B cell (primary cell): Measurements from ENCODE around the gene FMN1. TPM values are rescaled to one million over a fixed set of nuclear protein-coding genes. Genes with fewer than 3 reads are reported as not detected.

Experiments
- ATAC-seq: fragments of 200-7000 bp; cut with Tn5 transposase; one replicate; pipeline ENCODE4 v1.10.0; 2021; ENCODE audit warnings: low read depth, mild to moderate bottlenecking, moderate number of reproducible peaks, moderate library complexity
- CTCF ChIA-PET: fragments of 350-600 bp; sonication (Branson Sonifier 250); formaldehyde crosslinking; loops from one replicate; lab custom pipeline; 2021; ENCODE audit warnings: antibody characterized with exemption, inconsistent platforms; lab: Charles Lee
- POLR2A ChIA-PET: fragments of 350-600 bp; sonication (Branson Sonifier 250); formaldehyde crosslinking; loops from one replicate; lab custom pipeline; 2021; ENCODE audit warnings: antibody characterized with exemption; lab: Charles Lee
- DNase-seq: peaks from one replicate; pipeline ENCODE4 v3.0.0; 2013
- H2AFZ ChIP-seq: 2 replicates; pipeline ENCODE4 v1.6.1; 2012; ENCODE audit warnings: mild to moderate bottlenecking, low read depth, low read length; ENCODE audit not compliant: insufficient read depth, poor library complexity, severe bottlenecking
- H3K27ac ChIP-seq, 2 donors: 1 replicate in 1 of 2; 2 replicates in 1 of 2; pipeline ENCODE4 v1.5.1; 2012 to 2013; ENCODE audit warnings: low read length in 2 of 2, mild to moderate bottlenecking in 2 of 2, moderate library complexity in 1 of 2
- H3K27me3 ChIP-seq, 4 experiments: fragments of 200-600 bp in 1 of 4; sonication (generic) in 1 of 4; replicated peaks in 1 of 4; 1 replicate in 2 of 4; 2 replicates in 2 of 4; pipeline versions ENCODE4 v1.6.1 to v1.7.0; 2013 to 2016; ENCODE audit warnings: low read length in 3 of 4, mild to moderate bottlenecking in 2 of 4, mixed read lengths in 1 of 4, moderate library complexity in 1 of 4; ENCODE audit not compliant: insufficient read depth in 4 of 4, control insufficient read depth in 3 of 4; ENCODE audit errors: control extremely low read depth in 1 of 4
- H3K36me3 ChIP-seq, 2 experiments: replicated peaks in 1 of 2; 1 replicate in 1 of 2; 2 replicates in 1 of 2; pipeline versions ENCODE4 v1.6.1 to v1.7.1; 2013; ENCODE audit warnings: low read length in 1 of 2; ENCODE audit not compliant: insufficient read depth in 2 of 2, control insufficient read depth in 1 of 2; ENCODE audit errors: control extremely low read depth in 1 of 2, extremely low read depth in 1 of 2
- H3K4me1 ChIP-seq, 2 donors: fragments of 200-600 bp in 1 of 2; sonication (generic) in 1 of 2; 1 replicate in 1 of 2; 2 replicates in 1 of 2; pipeline versions ENCODE4 v1.5.1 to v1.6.1; 2013 to 2017; ENCODE audit warnings: low read length in 2 of 2; ENCODE audit not compliant: control insufficient read depth in 2 of 2, insufficient read depth in 2 of 2
- H3K4me2 ChIP-seq: replicated peaks from 2 replicates; pipeline ENCODE3; 2012; ENCODE audit warnings: mild to moderate bottlenecking, low read depth, low read length; ENCODE audit not compliant: poor library complexity, severe bottlenecking
- H3K4me3 ChIP-seq, 5 experiments: fragments of 200-600 bp in 1 of 5; sonication (generic) in 1 of 5; 1 replicate in 3 of 5; 2 replicates in 2 of 5; pipeline versions ENCODE4 v1.5.1 to v1.7.0; 2011 to 2016; ENCODE audit warnings: low read length in 4 of 5, mild to moderate bottlenecking in 4 of 5, low read depth in 2 of 5, control low read depth in 1 of 5, moderate library complexity in 1 of 5; ENCODE audit not compliant: insufficient read depth in 1 of 5; ENCODE audit errors: control extremely low read depth in 1 of 5, extremely low read depth in 1 of 5
- H3K79me2 ChIP-seq: fragments of 200-600 bp; sonication (generic); one replicate; pipeline ENCODE4 v1.6.0; 2016; ENCODE audit warnings: low read length; ENCODE audit not compliant: control insufficient read depth, insufficient read depth
- H3K9ac ChIP-seq: fragments of 200-600 bp; sonication (generic); 2 replicates; pipeline ENCODE4 v1.6.1; 2017; ENCODE audit warnings: mild to moderate bottlenecking, low read length, moderate library complexity
- H3K9me3 ChIP-seq, 3 donors: one replicate each; pipeline versions ENCODE4 v1.6.1 to v1.7.1; 2013; ENCODE audit warnings: low read length in 2 of 3; ENCODE audit not compliant: control insufficient read depth in 2 of 3, insufficient read depth in 1 of 3; ENCODE audit errors: control extremely low read depth in 1 of 3
- H4K20me1 ChIP-seq: 2 replicates; pipeline ENCODE4 v1.6.0; 2012; ENCODE audit warnings: mild to moderate bottlenecking, low read length; ENCODE audit not compliant: insufficient read depth, control insufficient read depth, poor library complexity, severe bottlenecking
- H3K27ac Mint-ChIP-seq: one replicate; pipeline ENCODE4 v1.8.0; 2021; ENCODE audit warnings: mixed read lengths
- H3K27me3 Mint-ChIP-seq: one replicate; pipeline ENCODE4 v1.8.0; 2021; ENCODE audit warnings: mixed read lengths
- H3K4me1 Mint-ChIP-seq: one replicate; pipeline ENCODE4 v1.8.0; 2021; ENCODE audit warnings: mixed read lengths
- H3K4me3 Mint-ChIP-seq: one replicate; pipeline ENCODE4 v1.8.0; 2021; ENCODE audit warnings: mixed read lengths
- H3K9me3 Mint-ChIP-seq: one replicate; pipeline ENCODE4 v1.8.0; 2022; ENCODE audit warnings: mixed read lengths; ENCODE audit not compliant: insufficient read depth
- EZH2 ChIP-seq: IDR thresholded peaks from 2 replicates; pipeline ENCODE4 v1.6.1; 2012; ENCODE audit warnings: borderline replicate concordance, low read depth, mild to moderate bottlenecking, moderate library complexity, low read length; ENCODE audit not compliant: insufficient read depth, poor library complexity, severe bottlenecking
- WGBS: methylation state at CpG from one replicate; pipeline ENCODE4 v1.1.5; 2013; ENCODE audit warnings: missing lambda C conversion rate; ENCODE audit not compliant: insufficient coverage; 5-methylcytosine and 5-hydroxymethylcytosine counted together
- intact Hi-C: fragments of 100-400 bp; cut with micrococcal nuclease; formaldehyde crosslinking; loops from one replicate; pipeline ENCODE4 v1.10.0; 2022
- polyA plus RNA-seq: library from polyadenylated mRNA; depleted of rRNA; stranded (reverse); fragments of >200 nt; gene quantifications from 2 replicates; pipeline ENCODE4 v1.2.3, GENCODE V29; 2012
- total RNA-seq, 2 donors: library from RNA; stranded (reverse); fragments of 120-200 nt in 1 of 2; gene quantifications; 1 replicate in 1 of 2; 2 replicates in 1 of 2; pipeline versions ENCODE4 v1.2.3 to v1.2.4, GENCODE V29; 2013 to 2022
- TF ChIP-seq, protein P1 (sequence below): fragments of 200-600 bp; IDR thresholded peaks from one replicate; pipeline ENCODE4 v1.8.0; 2022; ENCODE audit warnings: antibody characterized with exemption, mild to moderate bottlenecking

FMN1 gene
- total and polyA plus RNA-seq, 2 donors (not counting 1 experiment from before 2014, with no cell fraction given) = 0.21 to 0.96 TPM

DNA sequence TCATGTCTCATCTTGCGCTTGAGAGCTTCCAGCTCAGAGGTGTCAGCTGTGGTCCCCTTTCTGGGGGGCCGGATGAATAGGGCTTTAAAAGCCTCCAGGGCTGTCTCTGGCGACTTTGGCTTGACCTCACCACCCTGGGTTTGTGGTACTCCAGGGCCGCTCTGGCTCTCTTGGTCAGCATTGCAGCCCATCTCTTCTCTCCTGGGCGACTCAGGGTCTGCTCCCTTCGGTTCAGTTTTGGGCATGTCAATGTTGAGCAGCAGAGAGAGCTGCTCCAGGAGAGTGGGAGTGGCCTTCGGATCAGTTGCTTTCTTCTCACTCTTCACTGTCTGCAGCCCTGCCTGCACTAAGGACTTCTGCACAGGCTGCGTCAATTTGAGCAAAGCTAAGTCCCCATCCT lies 127.9 kb downstream of the FMN1 start:
- H3K4me1 Mint-ChIP-seq = peaks cover 13% of the 10 kb centered on the region
- no peak overlapping the region for H3K27ac Mint-ChIP-seq
- Histone ChIP-seq H3K4me2 (no peak overlapping the region), H4K20me1 (no peaks in the 10 kb centered on the region), H3K36me3 (no peaks in the 10 kb centered on the region), H3K4me1 (peaks cover 15 to 19% of the 10 kb centered on the region in 2 donors), H2AFZ (no peak overlapping the region), H3K79me2 (no peaks in the 10 kb centered on the region), H3K27ac (no peak overlapping the region), H3K9ac (no peak overlapping the region), H3K9me3 (no peaks in the 10 kb centered on the region), H3K4me3 (no peak overlapping the region), H3K27me3 (no peaks in the 10 kb centered on the region)
- peaks cover 15% of the 10 kb centered on the region for H3K27me3 Mint-ChIP-seq
- H3K9me3 Mint-ChIP-seq = no peaks in the 10 kb centered on the region
- H3K4me3 Mint-ChIP-seq = no peak overlapping the region
- ChIA-PET CTCF (no interaction called here), POLR2A (no interaction called here)
- no peak for ATAC-seq
- WGBS = 90% methylated on average over 8 of the region's 8 CpGs
- DNase-seq = no peak
- no peak for TF ChIP-seq EZH2
- TF ChIP-seq, protein P1, sequence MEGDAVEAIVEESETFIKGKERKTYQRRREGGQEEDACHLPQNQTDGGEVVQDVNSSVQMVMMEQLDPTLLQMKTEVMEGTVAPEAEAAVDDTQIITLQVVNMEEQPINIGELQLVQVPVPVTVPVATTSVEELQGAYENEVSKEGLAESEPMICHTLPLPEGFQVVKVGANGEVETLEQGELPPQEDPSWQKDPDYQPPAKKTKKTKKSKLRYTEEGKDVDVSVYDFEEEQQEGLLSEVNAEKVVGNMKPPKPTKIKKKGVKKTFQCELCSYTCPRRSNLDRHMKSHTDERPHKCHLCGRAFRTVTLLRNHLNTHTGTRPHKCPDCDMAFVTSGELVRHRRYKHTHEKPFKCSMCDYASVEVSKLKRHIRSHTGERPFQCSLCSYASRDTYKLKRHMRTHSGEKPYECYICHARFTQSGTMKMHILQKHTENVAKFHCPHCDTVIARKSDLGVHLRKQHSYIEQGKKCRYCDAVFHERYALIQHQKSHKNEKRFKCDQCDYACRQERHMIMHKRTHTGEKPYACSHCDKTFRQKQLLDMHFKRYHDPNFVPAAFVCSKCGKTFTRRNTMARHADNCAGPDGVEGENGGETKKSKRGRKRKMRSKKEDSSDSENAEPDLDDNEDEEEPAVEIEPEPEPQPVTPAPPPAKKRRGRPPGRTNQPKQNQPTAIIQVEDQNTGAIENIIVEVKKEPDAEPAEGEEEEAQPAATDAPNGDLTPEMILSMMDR = no peak
- intact Hi-C loops = no loop called here

DNA sequence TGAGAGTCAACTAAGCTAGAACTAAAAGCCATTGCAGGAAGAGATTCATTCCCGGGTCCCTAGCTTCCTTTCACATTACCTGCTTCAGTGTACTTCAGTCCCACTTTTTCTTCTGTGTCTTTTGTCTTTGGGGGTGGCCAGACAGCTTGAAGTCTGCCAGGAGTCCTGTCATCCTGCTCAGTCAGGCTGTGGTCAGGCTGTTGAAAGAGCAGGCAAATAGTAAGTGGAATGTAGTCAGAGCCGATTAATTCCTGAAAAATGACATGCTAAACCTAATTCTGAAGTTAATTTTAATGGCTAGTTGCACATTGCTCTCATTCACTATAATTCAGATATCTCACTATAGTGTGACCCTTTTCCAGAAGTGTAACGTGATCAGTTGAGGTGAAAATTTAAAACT lies 129.6 kb downstream of the FMN1 start:
- H3K4me2 ChIP-seq = no peak overlapping the region
- peaks cover 15% of the 10 kb centered on the region for H3K27me3 Mint-ChIP-seq
- no peak overlapping the region for H3K27ac ChIP-seq
- H3K79me2 ChIP-seq = no peaks in the 10 kb centered on the region
- no peak overlapping the region for H3K4me3 Mint-ChIP-seq
- intact Hi-C loops = no loop called here
- H3K36me3 ChIP-seq = no peaks in the 10 kb centered on the region
- H3K4me1 Mint-ChIP-seq = peaks cover 13% of the 10 kb centered on the region
- no peak overlapping the region for H3K9ac ChIP-seq
- no peak overlapping the region for H3K4me3 ChIP-seq
- H4K20me1 ChIP-seq = no peaks in the 10 kb centered on the region
- H3K9me3 ChIP-seq = no peaks in the 10 kb centered on the region
- H3K27ac Mint-ChIP-seq = no peak overlapping the region
- ChIA-PET CTCF (no interaction called here), POLR2A (no interaction called here)
- ATAC-seq = no peak
- peaks cover 15 to 19% of the 10 kb centered on the region in 2 donors for H3K4me1 ChIP-seq
- H3K27me3 ChIP-seq = no peaks in the 10 kb centered on the region
- TF ChIP-seq, protein P1 = no peak
- no peak overlapping the region for H2AFZ ChIP-seq
- no peak for DNase-seq
- no CpG with 5 or more reads among the region's 3 CpGs for WGBS
- no peaks in the 10 kb centered on the region for H3K9me3 Mint-ChIP-seq
